Stimulated activated CD8-positive, alpha-beta memory T cell treated with anti-CD3 and anti-CD28 coated beads, Interleukin-12 subunit alpha, Interleukin-12 subunit beta, amount 100 ng/mL, for 24 hours (primary cell): ENCODE data around the gene ALPK3.

ENCODE experiments used
- DNase-seq: peaks from one replicate; pipeline ENCODE4 v3.0.0-alpha.2; 2020; ENCODE audit errors: extremely low read depth

ALPK3 gene

DNA sequence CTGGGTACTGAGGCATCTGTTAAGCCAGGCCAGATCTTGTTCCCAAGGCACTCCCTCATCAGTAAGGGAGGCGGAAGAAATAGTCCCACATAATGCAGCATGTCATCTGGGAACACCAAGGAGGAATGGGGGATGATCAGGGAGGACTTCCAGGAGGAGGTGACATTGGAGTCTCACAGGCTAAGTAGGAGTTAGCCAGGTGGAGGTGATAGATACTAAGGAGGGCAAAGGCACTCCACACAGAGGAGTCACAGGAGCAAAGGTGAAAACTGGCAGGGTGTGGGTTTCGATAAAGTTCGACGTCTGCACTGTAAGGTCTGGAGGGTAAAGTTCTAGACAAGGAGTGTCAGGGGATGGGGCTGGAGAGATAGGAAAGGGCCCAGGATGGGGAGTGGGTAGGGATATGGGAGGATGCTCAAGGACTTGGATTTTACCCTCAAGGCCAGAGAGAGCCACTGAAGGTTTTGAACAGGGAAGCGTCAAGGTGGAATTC is 73.6 kb downstream of the ALPK3 start:
- DNase-seq = no peak

DNA sequence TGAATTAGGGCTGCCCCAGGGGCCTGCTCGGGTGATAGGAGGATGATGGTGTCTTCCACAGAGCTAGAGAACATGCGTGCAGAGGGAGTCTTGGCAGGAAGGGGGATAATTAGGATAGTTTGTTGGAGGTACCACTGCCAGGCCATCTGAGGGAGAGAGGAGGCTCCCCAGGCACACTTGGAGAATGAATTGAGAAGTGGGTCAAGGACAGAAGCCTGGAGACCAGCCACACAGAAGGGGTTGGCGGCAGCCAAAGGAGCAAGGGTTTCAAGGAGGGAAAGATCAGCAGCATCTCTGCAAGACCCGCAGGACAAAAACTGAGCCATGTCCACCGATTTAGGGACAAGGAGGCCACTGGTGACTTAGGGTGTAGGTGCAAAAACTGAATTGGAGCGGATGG is 74.2 kb downstream of the ALPK3 start:
- DNase-seq = no peak

DNA sequence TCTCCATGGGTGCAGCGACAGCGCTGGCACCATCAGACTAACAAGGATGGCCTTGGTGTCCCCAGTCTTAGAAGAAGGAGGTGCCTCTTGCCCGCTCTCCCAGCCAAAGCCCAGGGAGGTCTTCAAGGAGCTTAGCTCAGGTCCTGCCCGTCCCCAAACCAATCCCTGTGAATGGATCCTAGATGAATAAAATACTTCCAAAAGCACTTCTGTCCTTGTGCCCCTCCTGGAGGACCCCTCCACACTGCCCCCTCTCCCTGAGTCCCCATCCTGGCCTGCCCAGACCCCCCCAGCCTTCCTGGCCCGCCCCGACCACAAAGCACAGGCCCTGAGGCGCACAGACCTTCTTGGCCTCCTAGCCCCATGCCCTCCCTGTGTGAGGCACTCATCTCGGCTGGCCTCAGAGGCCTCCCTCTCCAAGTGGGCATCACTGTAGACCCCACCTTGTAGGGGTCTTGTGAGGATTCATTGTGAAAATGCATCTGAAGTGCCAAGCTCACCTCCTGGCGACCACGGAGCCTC is 75.7 kb downstream of the ALPK3 start:
- no peak for DNase-seq

DNA sequence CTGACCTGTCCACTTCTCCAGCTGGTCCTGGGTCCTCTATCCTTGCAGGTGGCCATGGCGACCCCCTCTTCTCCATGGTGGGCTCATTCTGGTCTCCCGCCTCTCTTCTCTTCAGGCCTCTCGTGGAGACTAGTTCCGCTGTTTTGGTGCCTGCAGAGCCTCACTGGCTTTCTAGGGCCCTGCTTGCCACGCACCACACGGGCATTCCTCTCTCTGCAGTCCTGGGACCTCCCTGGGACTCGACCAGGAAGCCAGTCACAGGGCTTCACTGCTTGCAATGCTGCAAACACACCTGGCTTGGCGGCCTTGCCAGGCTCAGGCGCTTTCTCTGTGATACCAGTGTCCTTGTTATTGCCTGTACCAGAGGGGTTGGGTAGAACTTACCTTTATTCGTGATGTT is 76.5 kb downstream of the ALPK3 start:
- no peak for DNase-seq

DNA sequence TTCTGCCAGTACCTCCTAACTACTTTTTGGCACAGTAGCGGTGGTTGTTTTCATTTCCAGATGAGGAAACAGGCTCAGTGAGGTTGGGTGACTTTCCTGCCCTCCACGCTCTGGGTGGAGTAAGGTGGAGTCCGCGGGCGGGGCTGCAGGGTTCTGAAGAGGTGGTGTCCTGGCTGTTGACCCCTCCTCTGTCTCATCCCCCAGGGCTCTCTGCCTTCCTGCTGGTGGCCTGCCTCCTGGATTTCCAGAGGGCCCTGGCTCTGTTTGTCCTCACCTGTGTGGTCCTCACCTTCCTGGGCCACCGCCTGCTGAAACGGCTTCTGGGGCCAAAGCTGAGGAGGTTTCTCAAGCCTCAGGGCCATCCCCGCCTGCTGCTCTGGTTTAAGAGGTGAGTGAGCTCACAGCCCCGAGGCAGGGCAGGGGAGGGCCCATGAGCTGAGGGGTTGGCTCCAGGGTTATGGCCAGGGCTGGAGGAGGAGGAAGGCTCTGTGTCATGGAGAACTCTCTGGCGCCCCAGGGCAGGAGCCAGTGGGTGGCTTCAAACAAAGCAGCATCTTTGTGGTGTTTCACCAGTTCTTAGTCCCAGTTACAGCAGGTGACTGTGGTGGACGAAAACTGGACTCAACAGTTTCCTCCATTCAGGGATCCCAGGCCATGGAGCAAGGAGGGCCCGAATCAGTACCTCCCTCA is 77.7 kb downstream of the ALPK3 start:
- no peak for DNase-seq

DNA sequence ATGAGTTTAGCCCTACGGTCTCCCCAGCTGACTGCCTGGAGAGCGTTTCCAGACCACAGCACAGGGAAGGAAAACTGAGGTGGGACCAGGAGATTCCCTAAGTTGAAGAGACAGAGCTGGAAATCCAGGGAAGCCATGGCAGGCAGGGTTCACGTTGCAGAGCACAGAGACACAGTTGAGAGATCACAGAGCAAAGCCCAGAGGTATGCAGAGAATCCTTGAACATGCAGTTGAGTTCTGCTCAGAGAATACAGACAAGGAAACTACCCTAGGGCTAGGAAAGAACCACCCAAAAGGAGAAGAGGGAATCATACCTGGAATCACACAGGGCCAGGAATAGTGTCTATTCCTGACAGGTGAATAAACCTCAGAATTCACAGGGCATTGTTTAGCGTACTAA is 81.6 kb downstream of the ALPK3 start:
- no peak for DNase-seq

DNA sequence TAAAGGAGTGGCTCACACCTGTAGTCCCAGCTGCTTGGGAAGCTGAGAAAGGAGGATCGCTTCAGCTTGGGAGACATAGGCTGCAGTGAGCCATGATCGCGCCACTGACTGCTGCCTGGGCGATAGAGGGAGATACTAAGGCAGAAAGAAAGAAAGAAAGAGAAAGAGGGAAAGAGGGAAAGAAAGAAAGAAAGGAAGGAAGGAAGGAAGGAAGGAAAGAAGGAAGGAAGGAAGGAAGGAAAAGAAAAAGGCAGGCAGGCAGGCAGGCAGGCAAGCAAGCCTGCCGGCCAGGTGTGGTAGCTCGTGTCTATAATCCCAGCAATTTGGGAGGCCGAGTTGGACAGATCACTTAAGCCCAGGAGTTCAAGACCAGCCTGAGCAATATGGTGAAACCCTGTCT is 82.6 kb downstream of the ALPK3 start:
- no peak for DNase-seq

DNA sequence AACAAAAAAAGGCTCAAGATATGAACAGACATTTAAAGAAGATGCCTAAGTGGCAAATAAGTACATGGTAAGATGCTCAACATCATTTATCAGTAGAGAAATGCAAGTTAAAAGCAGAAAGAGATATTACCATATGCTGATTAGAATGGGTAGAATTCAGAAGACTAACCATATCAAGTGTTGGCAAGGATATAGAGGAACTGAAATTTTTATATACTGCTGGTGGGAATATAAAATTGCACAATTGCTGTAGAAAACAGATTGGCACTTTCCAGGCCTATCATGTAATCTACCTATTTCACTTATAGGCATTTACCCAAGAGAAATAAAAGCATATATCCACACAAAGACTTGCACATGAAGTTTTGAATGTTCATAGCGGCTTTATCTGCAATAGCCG is 84.4 kb downstream of the ALPK3 start:
- no peak for DNase-seq

DNA sequence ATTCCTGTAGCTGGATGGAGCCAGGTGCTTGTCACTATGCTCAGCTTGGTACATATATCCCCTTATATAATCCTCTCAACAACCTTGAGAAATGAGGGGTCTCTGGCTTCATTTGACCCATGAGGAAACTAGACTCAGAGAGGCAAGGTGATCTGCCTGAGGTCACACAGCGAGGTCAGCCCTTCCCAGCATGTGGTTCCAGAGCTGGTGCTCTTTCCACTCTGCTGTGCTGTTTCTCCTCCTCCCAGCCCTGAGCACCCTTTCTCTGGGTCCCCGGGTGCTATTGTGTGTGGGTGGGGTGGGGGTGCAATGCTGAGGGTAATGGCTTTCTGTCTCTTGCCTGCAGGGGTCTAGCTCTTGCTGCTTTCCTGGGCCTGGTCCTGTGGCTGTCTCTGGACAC is 86.6 kb downstream of the ALPK3 start:
- DNase-seq = no peak

DNA sequence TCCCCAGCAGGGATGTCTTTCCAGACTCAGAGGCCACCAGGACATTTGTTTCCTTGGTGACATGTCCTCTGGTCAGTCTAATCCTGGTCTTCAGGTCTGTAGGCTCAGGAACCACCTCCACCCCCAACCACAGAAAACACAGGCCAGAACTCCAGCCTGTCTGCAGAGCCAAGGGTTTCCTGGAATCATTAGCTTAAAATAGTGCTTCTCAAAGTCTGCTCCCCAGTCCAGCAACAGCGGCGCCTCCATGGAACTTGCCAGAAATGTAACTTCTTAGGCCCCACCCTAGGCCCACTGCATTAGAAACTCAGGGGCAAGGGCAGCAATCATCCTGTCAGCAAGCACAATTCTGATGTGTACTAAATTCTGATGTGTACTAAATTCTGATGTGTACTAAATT is 87.3 kb downstream of the ALPK3 start:
- DNase-seq = no peak

DNA sequence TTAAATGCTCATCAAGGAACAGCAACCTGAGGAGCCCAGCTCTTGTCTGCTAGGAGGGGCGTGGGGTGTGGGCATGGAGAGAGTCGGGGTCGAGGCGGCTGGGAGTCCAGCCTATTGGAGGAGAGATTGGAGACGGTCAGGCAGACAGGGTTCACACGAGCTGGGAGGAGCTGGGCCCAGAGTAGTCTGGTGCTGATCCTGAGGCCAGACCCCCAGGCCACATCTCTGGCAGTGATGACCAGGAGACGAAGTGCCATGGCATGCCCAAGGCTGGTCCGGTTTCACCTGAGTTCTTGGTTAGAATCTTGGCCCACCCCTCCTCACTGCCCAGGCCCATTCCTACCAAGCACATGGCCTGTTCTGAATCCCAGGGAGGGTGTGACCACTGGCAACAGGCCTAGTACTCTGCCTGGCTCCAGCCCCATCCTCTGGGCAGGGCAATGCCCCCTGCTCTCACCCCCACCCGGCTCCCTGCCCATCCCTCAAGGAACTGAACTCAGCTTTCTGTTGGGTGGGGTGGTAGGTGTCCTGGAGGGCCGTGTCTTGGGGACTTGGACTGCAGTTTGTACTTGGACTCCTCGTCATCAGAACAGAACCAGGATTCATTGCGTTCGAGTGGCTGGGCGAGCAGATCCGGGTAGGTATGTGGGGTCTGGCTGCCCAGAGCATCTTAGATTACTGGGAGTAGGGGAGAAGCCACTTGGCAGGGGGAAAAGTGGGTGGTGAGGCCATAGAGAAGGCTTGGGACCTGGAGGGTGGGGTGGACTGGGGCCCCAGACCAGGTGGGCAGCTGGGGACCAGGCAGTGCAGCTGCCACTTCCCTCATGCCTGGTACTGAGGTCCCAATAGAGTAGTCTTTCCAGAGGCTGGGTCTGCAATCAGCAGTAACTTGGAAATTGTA is 88.1 kb downstream of the ALPK3 start:
- no peak for DNase-seq

DNA sequence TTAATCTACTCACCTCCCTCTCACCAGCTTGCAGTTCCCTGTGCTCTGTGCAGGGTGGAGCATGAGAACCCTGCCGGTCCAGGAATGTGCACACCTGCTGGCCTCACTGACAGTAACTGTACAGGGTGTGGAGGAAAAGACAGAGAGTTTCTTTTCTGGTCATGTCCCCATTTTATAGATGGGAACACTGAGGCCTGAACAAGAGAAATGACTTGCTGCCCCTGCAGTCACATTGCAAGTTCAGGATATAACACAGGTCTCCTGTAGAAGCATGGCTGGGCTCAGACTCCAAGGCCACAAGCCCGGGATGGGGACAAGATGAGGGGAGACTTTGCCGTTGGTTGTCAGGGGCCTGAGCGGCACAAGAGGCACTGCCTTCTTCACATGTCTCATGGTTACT is 90.6 kb downstream of the ALPK3 start:
- DNase-seq = no peak

DNA sequence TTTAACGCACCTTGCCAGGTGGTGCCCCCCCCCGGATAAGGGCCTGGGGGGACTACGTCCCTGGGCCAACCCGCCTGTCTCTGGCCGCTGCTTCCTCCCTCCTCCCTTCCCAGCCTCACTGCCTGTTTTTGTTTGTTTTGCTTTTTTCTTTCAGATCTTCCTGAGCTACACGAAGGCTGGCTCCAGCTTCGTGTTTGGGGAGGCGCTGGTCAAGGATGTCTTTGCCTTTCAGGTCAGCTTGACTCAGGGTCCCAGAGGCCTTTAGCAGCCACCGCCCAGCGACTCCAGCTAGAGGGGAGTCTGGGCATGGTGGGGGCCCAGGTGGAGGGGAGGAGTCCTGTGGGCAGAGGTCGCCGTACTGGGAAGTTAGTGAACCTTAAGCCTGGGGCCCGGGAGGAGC is 91.4 kb downstream of the ALPK3 start:
- DNase-seq = no peak

DNA sequence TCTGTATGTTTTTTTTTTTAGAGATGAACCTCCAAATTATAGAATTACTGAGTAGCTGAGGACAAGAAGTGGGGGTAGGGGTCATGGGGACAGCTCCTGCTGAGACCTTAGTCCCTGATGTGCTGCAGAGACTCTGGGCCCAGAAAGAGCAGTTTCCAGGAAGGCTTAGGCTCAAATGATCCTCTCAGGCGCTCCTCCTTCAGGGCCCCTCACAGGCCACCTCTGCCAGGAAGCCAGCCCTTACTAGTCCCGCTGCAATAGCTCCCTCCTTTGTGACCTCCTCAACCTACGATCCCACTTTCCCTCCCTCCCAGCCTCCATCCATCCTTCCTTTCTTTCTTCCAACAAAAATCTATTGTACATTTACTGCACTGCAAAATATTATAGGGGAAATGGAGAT is 91.9 kb downstream of the ALPK3 start:
- no peak for DNase-seq

DNA sequence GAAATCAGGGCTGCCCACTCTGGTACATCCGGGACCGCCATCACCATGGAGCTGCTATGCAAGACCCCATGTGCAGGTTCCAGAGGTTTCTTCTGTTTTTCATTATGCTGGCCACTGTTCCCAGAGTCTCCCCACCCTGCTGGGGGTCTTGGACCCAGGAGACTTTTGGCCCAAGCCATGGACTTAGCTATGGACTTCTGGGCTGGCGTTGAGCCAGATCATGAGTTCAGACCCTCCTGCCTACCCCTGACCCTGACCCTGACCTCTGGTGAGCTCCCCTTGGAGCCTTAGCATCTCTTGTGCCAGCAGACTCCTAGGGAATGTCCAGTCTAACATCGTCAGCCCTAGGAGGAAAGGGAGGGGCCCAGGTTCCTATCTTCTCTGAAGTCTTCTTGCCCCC is 92.6 kb downstream of the ALPK3 start:
- no peak for DNase-seq

DNA sequence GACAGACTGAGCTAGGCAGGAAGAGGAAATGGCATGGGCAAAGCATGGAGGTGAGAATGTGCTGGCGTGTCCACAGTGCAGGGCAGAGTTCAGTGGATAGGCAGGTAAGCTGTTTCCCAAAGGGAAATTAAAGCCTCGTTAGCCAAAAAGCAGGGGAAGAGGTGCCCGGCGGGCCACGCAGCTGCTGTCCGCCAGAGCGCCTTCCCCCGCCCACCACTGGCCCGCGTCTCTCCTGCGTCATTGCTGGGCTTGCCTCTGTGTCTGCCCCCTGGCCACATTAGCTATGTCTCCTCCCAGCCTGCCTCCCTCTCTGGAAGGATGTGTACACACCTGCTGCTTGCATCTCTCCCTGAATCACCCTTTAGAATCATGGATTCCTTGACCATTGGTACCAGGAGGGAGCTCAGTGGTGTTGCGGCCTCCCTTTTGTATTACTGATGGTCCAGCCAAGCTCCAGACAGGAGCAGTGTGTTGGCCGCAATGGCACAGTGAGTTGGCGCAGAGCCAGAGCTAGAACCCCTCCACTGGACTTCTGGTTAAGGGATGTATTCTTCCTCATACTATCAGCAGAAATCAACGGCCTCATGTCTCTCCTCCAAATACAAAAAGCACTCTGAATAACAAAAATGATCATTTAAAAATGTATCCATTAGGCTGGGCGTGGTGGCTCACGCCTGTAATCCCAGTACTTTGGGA is 93.9 kb downstream of the ALPK3 start:
- no peak for DNase-seq

DNA sequence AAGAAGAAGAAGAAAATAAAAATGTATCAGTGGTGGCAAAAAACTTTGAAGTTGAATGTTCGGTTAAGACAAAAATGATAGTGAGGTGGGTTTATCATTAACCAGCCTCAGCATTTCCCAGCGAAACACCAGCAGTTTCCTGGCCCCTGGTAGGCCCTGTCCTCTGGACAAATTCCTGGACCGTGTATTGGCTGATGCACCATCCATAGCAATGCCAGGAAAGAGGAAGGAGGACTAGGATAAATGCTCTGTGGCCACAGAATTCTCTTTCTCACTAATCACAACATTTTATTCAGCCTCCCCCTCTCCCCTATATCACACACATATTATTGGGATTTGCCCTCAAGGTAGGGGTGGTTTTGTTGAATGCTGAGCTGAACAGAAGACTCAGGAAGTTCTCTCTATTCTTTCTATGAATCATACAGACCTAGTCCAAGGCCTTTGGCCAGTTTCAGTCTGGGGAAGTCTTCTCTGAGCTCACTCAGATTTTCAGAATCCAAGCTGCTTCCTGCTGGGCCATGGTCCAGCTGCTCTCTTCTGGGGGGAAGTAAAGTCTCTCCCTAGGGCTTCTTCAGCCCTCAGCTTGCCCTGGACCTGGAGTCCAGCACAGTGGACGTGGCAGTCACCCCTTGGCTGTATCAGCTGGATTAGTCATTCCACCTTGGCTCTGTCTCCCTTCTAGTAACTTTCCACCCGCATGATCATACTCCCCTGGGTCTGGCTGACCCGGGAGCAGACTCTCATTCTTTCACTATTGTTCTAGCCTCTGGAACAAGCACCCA is 94.9 kb downstream of the ALPK3 start:
- no peak for DNase-seq

DNA sequence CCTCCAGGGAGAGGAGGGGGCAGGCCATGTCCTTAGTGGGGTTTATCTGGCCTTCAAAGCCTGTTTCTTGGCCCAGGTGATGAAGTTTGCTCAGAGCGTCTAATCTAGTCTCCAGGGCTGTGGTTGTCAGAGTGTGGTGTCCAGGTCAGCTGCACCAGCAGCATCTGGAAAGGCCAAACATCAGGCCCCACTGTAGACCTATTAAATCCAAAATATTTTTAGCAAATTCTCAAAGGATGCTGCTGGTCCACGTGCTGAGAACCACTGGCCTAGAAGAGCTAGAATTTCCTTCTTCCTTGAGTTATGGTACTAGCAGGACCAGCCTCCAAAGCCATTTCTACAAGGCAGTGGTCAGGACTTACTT is 96.2 kb downstream of the ALPK3 start:
- no peak for DNase-seq

DNA sequence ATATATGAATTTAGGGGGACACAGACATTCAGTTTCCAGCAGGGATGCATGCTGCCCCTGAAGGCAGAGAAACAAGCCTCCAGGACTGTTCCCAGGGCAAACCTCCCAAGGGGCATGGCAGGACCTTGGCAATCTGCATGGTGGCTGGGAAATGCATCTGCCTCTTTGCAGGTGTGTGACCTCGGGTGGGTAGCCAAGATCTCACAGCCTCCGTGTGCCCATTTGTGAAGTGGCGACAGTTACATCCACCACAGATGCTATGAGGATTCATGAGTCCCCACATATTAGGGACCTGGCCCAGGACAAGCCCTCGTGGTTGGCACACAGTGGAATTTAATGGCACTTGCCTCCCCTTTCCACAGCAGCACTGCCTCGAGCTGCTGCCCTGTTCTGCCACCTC is 97.2 kb downstream of the ALPK3 start:
- no peak for DNase-seq

DNA sequence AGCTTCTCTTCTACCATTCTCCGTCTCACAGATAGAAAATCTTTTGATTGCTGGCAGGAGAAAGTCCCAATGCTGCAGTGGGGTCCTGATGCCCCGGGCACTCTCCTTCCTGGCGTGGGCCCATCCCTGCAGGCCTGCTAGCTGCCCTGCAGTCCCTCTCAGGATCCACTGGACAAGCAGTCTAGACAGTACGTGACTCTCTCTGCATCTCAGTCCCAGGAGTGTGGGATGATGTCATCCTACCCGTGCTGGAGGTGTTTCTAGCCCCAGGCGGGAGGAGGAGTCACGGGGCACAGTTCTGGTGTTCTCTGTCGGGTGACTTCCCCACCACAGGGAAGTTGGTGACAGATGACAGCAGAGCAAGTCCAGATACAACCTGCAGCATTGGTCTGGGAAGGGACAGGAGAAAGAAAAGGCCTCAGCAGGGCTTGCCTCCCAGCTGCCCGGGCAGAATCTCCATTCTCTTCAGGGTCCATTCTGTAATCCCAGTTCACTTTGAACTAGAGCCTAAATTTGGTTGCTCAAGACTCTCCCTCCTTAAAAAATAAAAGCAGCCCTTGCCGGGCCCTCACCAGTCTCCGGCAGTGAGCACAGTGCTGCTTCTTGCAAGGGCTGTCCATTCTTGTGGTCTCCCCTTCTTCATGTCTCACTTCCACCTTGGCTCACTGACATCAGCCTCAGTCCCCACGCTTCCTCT is 97.9 kb downstream of the ALPK3 start:
- no peak for DNase-seq

DNA sequence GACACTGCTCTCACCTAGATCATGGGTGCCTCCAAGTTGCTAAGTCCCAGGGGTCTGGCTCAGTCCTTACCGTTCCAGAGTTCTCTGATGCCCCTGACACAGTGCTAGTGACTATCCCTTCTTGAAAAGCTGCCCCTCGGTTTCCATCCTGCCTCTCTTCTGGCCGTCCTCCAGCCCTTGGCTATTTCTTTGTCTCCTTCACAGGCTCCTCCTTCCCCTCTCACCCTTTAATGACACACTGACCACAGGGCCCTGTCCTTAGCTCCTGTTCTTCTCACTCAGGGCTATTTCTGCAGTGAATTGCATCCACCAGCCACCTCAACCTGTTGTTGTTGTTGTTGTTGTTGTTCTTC is 98.4 kb downstream of the ALPK3 start:
- DNase-seq = no peak
